AG10803 (cell line): Measurements from ENCODE around the gene TMEM52.

Experiments
- DNase-seq: peaks from one replicate; pipeline ENCODE4 v3.0.0; 2010; ENCODE audit warnings: low read depth
- H3K4me3 ChIP-seq: 2 replicates; pipeline ENCODE4 v1.5.1; 2011; ENCODE audit warnings: mild to moderate bottlenecking, low read length, control low read depth
- TF ChIP-seq, protein P1 (sequence below): conservative IDR thresholded peaks from 2 replicates; pipeline ENCODE4 v1.5.1; 2011; ENCODE audit warnings: mild to moderate bottlenecking, low read length, control low read depth, inconsistent platforms

The TMEM52 gene

DNA sequence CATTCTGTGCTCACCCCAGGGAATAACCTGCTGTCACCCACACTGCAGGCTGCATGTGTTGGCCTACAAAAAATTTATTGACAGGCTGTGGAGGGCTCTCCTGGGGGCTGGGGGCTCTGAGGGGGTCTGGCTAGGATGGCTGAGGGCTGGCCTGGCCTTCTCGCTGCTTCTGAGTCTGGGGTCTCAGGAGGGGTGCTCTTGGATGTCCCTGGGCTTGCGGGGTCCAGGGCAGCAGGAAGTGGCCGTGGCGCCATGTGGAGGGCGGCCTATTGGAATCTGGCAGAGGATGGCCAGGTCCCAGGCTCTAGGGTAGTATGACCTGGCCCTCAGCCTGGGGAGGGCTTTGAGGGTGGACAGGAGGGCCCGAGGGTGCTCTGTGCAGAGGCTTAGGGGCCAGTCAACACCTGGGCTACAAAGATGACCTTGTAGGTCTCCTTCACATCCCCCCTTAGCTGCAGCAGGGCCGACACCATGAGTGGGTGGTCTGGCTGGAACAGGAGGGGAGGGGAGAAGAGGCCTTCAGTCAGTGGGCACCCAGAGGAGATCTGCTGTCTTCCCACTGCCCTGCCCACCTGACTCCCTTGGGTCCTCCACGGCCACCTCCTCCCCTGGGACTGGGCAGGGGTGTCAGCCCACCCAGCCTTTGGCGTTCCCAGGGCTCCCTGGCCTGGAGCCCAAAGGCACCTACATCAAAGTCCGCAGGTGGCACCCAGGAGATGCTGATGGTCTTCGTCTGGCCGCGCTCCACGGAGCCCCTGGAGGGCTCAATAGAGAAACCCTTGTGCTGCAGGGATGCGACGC is 3.0 kb upstream of the TMEM52 start:
- DNase-seq, result no peak
- TF ChIP-seq, protein P1, sequence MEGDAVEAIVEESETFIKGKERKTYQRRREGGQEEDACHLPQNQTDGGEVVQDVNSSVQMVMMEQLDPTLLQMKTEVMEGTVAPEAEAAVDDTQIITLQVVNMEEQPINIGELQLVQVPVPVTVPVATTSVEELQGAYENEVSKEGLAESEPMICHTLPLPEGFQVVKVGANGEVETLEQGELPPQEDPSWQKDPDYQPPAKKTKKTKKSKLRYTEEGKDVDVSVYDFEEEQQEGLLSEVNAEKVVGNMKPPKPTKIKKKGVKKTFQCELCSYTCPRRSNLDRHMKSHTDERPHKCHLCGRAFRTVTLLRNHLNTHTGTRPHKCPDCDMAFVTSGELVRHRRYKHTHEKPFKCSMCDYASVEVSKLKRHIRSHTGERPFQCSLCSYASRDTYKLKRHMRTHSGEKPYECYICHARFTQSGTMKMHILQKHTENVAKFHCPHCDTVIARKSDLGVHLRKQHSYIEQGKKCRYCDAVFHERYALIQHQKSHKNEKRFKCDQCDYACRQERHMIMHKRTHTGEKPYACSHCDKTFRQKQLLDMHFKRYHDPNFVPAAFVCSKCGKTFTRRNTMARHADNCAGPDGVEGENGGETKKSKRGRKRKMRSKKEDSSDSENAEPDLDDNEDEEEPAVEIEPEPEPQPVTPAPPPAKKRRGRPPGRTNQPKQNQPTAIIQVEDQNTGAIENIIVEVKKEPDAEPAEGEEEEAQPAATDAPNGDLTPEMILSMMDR, result no peak
- no peak overlapping the region for H3K4me3 ChIP-seq

DNA sequence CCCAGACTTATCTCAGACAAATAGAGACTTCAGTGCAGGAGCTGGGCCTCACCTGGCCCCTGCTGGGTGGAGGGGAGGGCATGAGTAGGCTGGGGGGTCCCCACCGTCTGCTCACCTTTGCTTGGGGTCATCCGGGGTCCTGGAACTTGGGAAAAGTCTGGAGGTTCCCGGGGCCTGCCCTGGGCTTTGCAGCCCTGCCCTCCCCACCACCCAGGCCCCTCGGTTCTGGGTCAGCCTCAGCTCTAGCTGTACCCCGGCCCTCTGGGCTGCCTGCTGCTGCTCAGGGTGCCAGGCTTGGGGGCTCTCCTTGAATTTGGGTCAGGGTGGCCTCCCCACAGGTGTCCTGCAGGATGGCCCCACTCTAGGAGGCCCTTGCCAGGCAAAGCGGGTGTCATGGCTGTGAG is 2.4 kb upstream of the TMEM52 start:
- TF ChIP-seq, protein P1, result no peak
- no peak overlapping the region for H3K4me3 ChIP-seq
- DNase-seq, result no peak

DNA sequence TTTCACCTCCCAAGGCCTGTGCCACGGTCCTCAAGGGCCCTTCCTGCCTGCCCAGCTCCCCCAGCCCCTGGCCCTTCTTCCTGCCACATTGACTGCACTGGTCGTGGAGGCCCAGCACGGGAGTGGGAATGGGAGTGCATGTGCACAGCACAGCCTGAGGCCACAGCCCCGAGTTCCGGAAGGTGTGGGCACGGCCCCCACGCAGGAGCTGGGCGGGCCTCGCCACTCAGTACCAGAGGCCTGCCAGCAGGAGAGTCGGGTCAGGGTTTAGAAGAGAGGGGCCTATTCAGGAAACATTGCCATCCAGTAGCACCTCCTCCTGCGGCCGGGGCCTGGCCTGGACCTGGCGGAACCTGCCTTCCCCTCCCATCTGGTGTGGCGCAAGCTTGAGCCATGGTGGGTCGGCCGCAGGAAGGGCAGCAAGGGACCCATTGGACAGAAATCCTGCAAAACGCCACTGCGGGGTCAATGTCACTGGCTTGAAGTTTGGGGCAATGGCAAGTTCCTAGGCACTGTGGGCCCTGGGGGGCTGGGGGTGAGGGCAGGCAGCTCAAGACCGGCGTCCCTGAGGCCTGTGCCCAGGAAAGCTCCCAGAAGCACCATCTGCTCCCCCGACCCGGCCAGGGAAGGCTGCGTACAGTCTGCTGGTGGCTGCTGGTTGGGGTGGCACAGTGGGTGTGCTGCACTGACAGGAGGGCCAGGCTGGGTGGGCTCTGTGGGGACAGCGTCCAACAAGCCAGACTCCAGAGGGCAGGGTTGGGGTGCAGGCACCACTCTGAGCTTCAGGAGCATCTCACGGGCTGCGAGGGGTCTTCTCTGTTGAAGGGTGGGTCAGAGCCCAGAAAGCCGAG is 1.8 kb upstream of the TMEM52 start:
- TF ChIP-seq, protein P1, result no peak
- no peak overlapping the region for H3K4me3 ChIP-seq
- no peak for DNase-seq

DNA sequence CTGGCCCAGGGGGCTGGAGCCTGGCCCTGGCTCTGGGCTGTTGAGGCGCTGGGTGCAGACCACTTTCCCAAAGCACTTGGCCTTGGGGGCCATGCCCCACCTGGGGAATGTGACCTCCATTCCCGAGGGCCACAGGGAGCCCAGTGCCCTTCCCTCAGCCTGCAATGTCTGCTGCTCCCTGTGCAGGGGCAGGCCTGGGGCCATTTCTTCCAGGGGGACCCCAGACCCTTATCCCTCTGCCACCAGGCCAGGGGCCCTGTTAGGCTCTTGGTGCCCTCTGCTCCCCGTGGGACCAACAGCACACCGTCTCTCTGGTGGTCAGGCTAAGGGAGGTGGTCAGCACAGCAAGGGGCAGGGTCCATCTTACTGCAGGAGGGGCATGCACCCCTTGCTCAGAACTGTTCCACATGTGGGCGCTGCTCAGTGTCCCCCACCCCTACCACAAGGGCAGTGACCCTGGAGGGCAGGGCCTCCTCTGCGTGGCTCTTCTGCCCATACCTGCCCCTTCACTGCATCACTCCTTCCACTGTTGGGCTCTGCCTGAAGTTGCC is 1.1 kb upstream of the TMEM52 start:
- TF ChIP-seq, protein P1, result no peak
- H3K4me3 ChIP-seq, result no peak overlapping the region
- no peak for DNase-seq

DNA sequence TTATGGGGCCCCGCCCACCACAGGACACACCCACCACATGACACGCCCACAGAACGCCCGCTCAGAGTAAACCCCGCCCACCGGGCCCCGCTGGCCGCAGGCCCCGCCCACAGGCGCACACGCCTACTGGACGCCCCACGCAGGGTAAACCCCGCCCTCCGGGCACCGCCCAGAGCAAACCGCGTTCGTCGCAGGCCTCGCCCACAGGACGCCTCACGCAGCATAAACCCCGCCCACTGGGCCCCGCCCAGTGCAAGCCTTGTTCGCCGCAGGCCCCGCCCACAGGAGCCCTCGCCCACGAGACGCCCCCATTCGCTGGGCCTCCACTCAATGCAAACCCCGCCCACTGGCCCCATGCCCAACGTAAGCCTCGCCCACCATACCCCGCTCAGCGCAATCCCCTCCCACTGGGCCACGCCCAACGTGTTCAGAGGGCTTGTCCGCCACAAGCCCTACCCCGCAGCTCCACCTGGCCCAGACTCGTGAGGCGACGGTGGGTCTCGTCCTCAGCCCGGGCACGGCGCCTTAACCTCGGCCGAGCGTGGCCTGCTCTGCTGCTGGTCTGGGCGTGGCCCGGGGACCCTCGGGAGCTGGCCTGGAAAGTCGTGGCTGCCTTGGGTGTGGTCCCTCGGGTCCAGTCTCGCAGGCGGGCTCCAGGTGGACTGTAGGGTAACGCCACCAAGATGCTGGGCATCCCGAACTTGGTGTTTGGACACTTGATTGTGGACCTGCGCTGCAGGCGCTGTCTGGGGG is 401 bp upstream of the TMEM52 start:
- peak overlapping the region; percentile 48 for H3K4me3 ChIP-seq
- TF ChIP-seq, protein P1, result no peak
- peak; percentile 92 for DNase-seq

DNA sequence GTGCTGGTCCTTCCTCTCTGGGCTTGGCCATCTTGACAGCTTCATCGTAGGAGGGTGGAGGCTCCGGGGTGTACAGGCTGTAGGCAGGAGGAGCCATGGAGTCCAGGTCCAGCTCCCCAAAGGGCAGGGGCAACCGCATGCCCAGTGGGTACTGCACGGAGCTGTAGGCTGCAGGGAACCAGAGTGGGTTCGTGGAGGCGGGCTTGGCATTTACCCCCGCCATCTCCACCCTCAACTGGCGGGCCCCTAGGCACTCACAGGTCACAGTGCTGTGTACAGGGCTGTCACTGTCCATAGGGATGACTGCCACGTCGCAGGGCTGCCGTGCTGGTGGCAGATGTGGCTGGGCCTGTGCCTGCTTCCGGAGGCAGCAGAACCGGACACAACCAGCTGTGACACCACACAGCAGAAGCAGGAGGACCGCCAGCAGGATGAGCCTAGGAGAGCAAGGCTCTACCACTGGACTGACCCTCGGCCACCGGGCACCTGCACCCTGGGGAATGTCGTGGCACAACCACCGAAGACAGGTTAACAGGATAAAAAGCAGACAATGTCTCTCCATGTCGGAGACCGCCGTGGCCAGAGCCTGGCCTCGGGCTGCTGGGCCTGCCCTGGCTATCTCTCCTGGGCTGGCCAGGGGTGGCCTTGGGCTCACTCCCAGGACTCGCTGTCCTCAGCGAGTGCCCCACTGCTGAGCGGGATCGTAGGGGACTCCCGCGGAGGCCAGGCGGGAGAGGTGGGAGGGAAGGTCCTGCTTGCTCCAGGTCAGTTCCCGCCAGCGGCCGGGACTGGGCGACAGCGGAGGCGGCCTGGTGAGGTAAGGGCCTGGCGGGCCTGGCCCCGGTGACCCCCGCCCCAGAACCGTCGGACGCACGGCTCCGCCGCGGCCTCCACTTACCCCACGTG is 831 bp downstream of the TMEM52 start:
- H3K4me3 ChIP-seq, result peak overlapping the region; percentile 47
- DNase-seq, result peak; percentile 9
- TF ChIP-seq, protein P1, result no peak
